Motor neuron (in vitro differentiated cells): ENCODE measurements around the gene ARTN. TPM values are rescaled to one million over a fixed set of nuclear protein-coding genes. Genes with fewer than 3 reads are reported as not detected.

Experiments used
- ATAC-seq, 8 experiments: fragments of 200-7000 bp; cut with Tn5 transposase; replicated peaks in 6 of 8; 2 replicates each; pipeline ENCODE4 v1.8.0; 2021; ENCODE audit warnings: mild to moderate bottlenecking in 8 of 8, moderate library complexity in 8 of 8
- H3K27ac ChIP-seq, 2 donors: fragments of 250-450 bp; sonication (Bioruptor Pico); 2 replicates each; pipeline ENCODE4 v1.9.0; 2021; ENCODE audit warnings: antibody characterized with exemption in 2 of 2, mild to moderate bottlenecking in 2 of 2, moderate library complexity in 1 of 2
- H3K4me1 ChIP-seq, 2 donors: fragments of 250-450 bp; sonication (Bioruptor Pico); replicated peaks in 1 of 2; 2 replicates each; pipeline ENCODE4 v1.6.1; 2021; ENCODE audit warnings: antibody characterized with exemption in 2 of 2, mild to moderate bottlenecking in 2 of 2, moderate library complexity in 1 of 2
- H3K4me3 ChIP-seq, 5 donors: fragments of 250-450 bp; sonication (Bioruptor Pico); 2 replicates each; pipeline ENCODE4 v1.9.0; 2021; ENCODE audit warnings: antibody characterized with exemption in 5 of 5, mild to moderate bottlenecking in 5 of 5, moderate library complexity in 4 of 5
- WGBS, 10 experiments: fragments of 450-650 bp; shearing (Covaris generic); methylation state at CpG; one replicate each; pipeline ENCODE4 v1.0.0; 2022; 5-methylcytosine and 5-hydroxymethylcytosine counted together
- in situ Hi-C, 9 experiments: fragments of 400-800 bp; cut with MboI; loops; one replicate each; pipeline ENCODE4 v1.15.0; 2021; ENCODE audit warnings: low sequenced_read_pairs in 9 of 9, low pct_unique_long_range_greater_than_20kb in 2 of 9; ENCODE audit not compliant: unreplicated experiment in 9 of 9
- total RNA-seq, 8 experiments: library from RNA; unstranded; fragments of 300-600 nt; gene quantifications; 2 replicates each; pipeline versions ENCODE4 v1.2.3 to v1.2.4, GENCODE V29; 2022

The ARTN gene
- total RNA-seq, 8 experiments from 2014 or later = 0.21 to 3.5 (median 1.3) TPM

DNA sequence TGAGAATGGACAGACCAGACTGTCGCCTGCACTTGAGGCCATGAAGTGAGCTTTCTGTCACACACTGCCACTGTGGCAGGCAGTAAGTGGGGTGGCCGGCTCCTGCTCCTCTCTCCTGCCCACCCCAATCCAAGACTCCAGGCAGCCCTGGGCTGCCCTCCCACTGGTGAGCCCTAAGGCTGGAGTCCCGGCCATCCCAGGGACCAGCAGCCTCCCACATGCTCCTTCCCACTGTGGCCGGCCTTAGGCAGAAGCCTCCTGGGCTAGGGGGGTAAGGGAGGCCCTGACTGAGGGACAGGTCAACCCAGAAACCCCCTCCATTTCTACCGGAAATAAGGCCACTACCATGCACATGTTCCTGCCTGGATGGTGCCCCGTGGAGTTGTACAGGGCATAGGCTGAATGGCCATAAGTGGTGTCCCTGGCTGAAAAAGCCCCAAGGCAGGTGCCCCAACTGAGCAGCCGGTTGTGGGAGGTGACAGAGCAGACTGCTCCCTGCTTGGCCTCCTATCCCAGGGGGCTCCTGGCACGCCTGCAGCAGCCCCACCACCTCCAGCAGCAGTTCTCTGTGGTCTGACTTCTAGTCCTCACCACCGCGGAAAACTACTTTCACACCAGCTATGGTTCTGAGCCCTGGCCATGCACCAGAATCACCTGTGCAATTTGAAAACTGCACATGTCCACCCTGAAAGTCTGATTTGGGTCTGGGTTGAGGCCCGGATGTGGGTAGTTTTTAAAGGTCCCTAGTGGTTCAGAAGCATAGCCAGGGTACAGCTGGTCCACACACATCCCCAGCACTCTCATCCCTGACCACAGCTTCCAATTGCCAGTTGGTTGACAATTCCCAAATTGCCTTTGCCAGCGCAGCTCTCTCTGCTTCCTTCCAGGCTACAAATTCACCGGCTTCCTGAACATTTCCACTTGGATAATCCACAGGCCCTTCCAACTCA, 1.6 kb upstream of the ARTN start:
- Histone ChIP-seq H3K27ac (no peak overlapping the region), H3K4me3 (no peak overlapping the region), H3K4me1 (peaks cover 0 to 6% of the 10 kb centered on the region in 2 donors)
- WGBS, 10 experiments = 60 to 100% (median 92%) methylated on average over 1 to 10 of the region's 13 CpGs; no CpG with 5 or more reads in 3 of the 10 experiments
- no peak for ATAC-seq
- in situ Hi-C loops = loop anchor here in 6 of 9 experiments (10.0 to 25.0 kb wide), 3 partner anchors 167 to 395 kb away; partner anchors contain the start of gene PTPRF (in 4 of the 6)

DNA sequence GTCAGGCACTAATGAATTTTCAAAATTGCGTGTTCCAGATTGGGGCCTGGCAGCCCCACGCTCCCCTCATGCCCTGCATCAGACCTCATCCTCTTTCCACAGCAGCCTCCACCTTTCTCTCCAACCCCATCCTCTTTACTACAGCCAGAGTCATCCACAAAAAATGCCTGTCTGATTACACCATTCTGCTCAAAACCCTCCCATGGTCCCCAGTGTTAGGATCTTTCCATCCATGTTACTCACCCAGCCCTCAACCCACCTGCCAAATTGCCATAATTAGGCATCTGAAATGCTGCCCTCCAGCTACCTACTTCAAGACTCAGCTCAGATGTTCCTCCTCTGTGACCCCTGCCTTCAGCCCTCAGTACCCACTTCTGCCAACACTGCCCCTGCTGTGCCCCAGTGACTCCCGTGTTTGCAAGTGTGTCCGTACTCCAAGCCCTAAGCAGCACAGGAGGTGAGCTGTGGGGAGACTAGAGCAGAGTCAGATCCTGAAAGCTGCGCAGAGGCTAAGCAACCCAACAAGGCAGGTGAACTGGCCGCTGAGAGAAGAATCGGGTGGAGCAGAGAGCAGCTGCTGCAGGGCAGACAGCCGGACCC, 715 bp upstream of the ARTN start:
- no peak for ATAC-seq
- Histone ChIP-seq H3K4me1 (peaks cover 0 to 6% of the 10 kb centered on the region in 2 donors), H3K4me3 (peak overlapping the region in 1 of 5 donors; percentile 16), H3K27ac (no peak overlapping the region)
- in situ Hi-C loops = loop anchor here in 6 of 9 experiments (10.0 to 25.0 kb wide), 3 partner anchors 168 to 396 kb away; partner anchors contain the start of gene PTPRF (in 4 of the 6)
- 19 to 100% (median 60%) methylated on average over 1 to 5 of the region's 8 CpGs; no CpG with 5 or more reads in 3 of the 10 experiments for WGBS, 10 experiments

DNA sequence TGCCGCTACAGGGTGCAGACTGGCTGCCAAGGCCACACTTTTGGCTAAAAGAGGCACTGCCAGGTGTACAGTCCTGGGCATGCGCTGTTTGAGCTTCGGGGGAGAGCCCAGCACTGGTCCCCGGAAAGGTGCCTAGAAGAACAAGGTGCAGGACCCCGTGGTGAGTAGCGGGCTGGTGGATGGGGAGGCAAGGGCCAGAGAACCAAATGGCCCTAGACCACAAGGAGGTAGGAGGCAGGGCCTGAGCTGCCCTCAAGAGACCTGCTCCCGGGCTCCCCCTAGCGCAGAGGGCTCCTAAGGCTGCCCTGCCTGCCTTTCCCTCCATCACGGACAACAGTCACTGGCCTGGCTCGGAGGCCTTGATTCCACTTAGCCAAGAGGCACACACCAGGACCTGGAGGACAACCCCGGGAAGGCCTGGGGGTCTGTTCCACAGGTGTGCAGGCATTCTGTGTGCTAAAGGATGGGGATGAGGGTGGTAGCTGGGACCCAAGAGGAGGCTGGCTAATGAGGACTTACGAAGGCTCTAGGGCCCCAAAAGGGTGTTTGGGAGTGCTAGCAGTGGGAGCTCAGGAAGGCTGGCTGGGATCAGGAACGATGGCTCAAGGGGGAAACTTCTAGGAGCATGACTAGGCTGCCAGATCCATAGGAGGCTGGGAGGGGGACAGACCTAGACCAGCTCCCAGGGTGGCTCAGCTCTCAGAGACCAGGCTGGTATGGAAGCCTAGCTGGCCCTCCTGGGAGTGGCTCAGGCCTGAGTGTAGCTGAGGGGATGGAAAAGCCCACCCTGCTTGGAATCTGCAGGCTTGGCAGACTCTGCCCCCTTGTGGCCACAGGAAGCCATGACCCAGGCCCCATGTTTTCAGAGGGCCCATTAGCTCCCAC, 742 bp downstream of the ARTN start:
- H3K27ac ChIP-seq = no peak overlapping the region
- whole genome bisulfite sequencing, 10 experiments = 30 to 62% (median 60%) methylated on average over 1 to 9 of the region's 13 CpGs; no CpG with 5 or more reads in 5 of the 10 experiments
- peak; percentile 3 to 69 (median 48) for ATAC-seq
- in situ Hi-C loops = loop anchor here in 6 of 9 experiments (10.0 to 25.0 kb wide), 3 partner anchors 170 to 397 kb away; partner anchors contain the start of gene PTPRF (in 4 of the 6)
- no peak overlapping the region for H3K4me3 ChIP-seq
- peaks cover 0 to 6% of the 10 kb centered on the region in 2 donors for H3K4me1 ChIP-seq

DNA sequence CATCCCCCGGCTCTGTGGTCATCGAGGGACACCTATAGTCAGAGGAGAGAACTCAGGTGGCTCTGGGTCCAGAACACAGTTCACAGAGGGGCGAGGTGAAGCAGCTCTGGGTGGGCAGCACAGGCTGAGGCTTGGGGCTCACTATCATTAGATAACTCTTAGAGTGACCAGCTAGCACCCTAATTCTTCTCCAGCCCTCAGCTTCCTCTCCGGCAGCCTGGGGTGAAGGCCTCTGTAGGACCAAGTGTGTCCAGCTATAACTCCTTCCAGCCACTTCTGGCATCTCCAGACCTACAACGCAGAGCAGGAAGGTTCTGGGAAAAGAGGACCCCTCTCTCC, 1.4 kb downstream of the ARTN start:
- no peak overlapping the region for H3K27ac ChIP-seq
- no peak for ATAC-seq
- in situ Hi-C loops = loop anchor here in 7 of 9 experiments (5.0 to 25.0 kb wide), 4 partner anchors 170 to 398 kb away; partner anchors contain the start of gene PTPRF (in 4 of the 7)
- H3K4me1 ChIP-seq = peaks cover 0 to 6% of the 10 kb centered on the region in 2 donors
- 0 to 100% (median 49%) methylated on average over 1 to 5 of the region's 5 CpGs; no CpG with 5 or more reads in 3 of the 10 experiments for WGBS, 10 experiments
- no peak overlapping the region for H3K4me3 ChIP-seq

DNA sequence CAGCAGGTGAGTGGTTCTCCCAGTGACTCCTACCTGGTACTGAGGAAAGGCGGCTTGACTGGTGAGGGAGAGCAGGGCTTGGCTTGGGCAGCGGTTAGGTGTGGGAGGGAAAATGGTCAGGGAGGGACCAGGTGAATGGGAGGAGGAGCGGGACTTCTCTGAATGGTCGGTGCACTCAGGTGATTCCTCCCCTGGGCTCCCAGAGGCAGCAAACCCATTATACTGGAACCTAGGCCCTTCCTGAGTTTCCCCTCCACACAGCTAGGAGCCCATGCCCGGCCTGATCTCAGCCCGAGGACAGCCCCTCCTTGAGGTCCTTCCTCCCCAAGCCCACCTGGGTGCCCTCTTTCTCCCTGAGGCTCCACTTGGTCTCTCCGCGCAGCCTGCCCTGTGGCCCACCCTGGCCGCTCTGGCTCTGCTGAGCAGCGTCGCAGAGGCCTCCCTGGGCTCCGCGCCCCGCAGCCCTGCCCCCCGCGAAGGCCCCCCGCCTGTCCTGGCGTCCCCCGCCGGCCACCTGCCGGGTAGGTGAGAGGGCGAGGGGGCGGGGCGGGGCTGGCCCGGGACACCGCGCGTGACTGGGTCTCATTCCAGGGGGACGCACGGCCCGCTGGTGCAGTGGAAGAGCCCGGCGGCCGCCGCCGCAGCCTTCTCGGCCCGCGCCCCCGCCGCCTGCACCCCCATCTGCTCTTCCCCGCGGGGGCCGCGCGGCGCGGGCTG, 2.3 kb downstream of the ARTN start:
- H3K4me3 ChIP-seq = peak overlapping the region; percentile 33 to 36 (median 34)
- 55 to 89% (median 60%) methylated on average over 2 to 4 of the region's 48 CpGs; no CpG with 5 or more reads in 6 of the 10 experiments for WGBS, 10 experiments
- H3K27ac ChIP-seq = no peak overlapping the region
- in situ Hi-C loops = loop anchor here in 7 of 9 experiments (5.0 to 25.0 kb wide), 4 partner anchors 171 to 399 kb away; partner anchors contain the start of gene PTPRF (in 4 of the 7)
- ATAC-seq = peak in 4 of 8 experiments; percentile 35 to 49 (median 44)
- peaks cover 0 to 6% of the 10 kb centered on the region in 2 donors for H3K4me1 ChIP-seq

DNA sequence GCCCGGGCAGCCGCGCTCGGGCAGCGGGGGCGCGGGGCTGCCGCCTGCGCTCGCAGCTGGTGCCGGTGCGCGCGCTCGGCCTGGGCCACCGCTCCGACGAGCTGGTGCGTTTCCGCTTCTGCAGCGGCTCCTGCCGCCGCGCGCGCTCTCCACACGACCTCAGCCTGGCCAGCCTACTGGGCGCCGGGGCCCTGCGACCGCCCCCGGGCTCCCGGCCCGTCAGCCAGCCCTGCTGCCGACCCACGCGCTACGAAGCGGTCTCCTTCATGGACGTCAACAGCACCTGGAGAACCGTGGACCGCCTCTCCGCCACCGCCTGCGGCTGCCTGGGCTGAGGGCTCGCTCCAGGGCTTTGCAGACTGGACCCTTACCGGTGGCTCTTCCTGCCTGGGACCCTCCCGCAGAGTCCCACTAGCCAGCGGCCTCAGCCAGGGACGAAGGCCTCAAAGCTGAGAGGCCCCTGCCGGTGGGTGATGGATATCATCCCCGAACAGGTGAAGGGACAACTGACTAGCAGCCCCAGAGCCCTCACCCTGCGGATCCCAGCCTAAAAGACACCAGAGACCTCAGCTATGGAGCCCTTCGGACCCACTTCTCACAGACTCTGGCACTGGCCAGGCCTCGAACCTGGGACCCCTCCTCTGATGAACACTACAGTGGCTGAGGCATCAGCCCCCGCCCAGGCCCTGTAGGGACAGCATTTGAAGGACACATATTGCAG, 3.0 kb downstream of the ARTN start:
- in situ Hi-C loops = loop anchor here in 7 of 9 experiments (5.0 to 25.0 kb wide), 4 partner anchors 172 to 399 kb away; partner anchors contain the start of gene PTPRF (in 4 of the 7)
- 3 to 76% (median 32%) methylated on average over 5 to 17 of the region's 56 CpGs; no CpG with 5 or more reads in 6 of the 10 experiments for WGBS, 10 experiments
- no peak overlapping the region for H3K27ac ChIP-seq
- H3K4me1 ChIP-seq = peaks cover 0 to 6% of the 10 kb centered on the region in 2 donors
- ATAC-seq = peak in 7 of 8 experiments; percentile 7 to 72 (median 69)
- H3K4me3 ChIP-seq = peak overlapping the region; percentile 33 to 36 (median 34)

DNA sequence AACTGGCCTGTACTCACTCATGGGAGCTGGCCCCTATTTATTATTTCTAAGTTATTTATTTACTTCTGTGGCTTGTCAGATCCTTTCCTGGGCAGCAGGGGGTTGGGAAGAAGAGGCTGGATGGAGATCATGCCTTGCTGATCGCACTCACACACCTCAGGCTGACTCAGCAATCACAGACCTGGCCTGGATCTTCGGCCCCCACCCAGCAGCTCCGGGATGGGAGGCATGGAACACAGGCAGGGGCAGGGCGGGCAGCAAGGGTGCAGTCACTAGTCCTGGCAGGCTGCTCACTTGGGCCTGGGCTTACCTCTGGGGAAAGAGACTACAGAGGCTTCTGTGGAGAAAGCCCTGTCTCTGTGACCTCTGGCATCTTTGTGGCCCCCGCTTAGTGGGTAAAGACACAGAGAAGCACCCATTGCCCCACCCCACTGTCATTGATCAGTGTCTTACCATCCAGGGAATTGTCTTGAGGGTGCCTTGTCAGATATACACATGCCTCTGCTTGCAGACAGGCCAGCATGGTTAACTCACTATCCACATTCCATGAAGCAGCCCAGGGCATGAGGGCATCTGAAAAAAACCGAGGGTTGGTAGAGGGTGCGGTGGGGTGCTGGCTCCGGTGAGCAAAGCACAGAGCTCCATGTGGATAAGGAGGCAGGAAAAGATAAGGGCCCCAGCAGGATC, 3.7 kb downstream of the ARTN start:
- no peak overlapping the region for H3K27ac ChIP-seq
- H3K4me3 ChIP-seq = no peak overlapping the region
- WGBS, 10 experiments = 73 to 100% (median 88%) methylated on average over 1 to 6 of the region's 8 CpGs; no CpG with 5 or more reads in 3 of the 10 experiments
- peak in 1 of 8 experiments; percentile 0 for ATAC-seq
- in situ Hi-C loops = loop anchor here in 7 of 9 experiments (5.0 to 25.0 kb wide), 4 partner anchors 173 to 400 kb away; partner anchors contain the start of gene PTPRF (in 4 of the 7)
- peaks cover 0 to 6% of the 10 kb centered on the region in 2 donors for H3K4me1 ChIP-seq

DNA sequence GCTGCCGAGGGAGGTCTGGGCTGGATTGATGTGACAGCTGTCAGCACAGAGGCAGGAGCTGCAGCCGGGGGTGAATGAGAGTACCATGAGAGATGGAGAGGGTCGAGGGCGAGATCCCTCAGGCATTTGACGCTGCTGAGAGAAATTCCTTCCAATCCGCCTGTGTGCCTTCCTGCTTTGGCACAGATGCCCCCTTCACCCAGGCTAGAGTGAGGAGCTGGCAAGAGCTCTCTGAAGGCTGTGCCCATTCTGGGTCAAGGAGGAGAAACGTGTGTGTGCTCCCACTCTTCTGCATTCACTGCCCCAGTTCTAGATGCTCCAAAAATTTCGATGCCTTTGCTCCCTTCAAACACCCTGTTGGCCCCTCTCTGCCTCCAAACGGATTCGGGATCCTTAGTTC, 4.8 kb downstream of the ARTN start:
- no peak overlapping the region for H3K27ac ChIP-seq
- 44 to 100% (median 75%) methylated on average over 2 to 9 of the region's 10 CpGs for WGBS, 10 experiments
- H3K4me3 ChIP-seq = no peak overlapping the region
- ATAC-seq = no peak
- H3K4me1 ChIP-seq = peaks cover 0 to 6% of the 10 kb centered on the region in 2 donors
- in situ Hi-C loops = loop anchor here in 7 of 9 experiments (5.0 to 25.0 kb wide), 4 partner anchors 174 to 401 kb away; partner anchors contain the start of gene PTPRF (in 4 of the 7)

DNA sequence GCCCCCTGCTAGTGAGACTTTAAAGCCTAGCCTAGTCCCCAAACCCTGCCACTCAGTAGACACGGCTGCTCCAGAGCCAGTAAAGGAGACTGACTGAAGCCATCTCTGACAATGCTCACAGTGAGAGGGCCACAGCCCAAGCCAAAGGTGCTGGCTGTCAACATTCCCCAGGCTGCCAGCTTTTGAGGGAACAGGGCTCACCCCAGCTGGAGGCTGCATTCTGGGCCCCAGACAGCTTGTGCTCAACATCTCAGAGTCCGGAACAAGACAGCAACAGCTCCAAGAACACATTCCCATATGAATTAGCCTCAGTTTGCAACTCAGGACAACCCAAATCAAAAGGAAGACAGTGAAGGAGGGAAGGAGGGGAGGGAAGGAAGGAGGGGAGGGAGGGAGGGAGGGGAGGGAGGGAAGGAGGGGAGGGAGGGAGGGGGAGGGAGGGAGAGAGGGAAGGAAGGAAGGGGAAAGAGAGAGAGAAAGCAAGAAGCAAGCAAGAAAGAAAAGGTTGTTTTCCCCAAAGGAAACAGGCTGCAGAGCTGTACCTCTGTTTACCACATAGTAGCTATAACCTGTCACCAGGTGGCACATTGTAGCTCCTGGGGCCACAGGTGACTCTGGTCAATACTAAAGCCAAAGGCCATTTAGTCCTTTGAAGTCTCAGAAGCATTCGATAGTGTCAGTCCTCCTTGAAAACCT, 5.4 kb downstream of the ARTN start:
- WGBS, 10 experiments = 47 to 100% (median 70%) methylated on average over 1 to 3 of the region's 3 CpGs; no CpG with 5 or more reads in 6 of the 10 experiments
- peaks cover 0 to 3% of the 10 kb centered on the region in 2 donors for H3K4me1 ChIP-seq
- no peak overlapping the region for H3K4me3 ChIP-seq
- no peak overlapping the region for H3K27ac ChIP-seq
- in situ Hi-C loops = loop anchor here in 7 of 9 experiments (5.0 to 25.0 kb wide), 4 partner anchors 174 to 402 kb away; partner anchors contain the start of gene PTPRF (in 4 of the 7)
- ATAC-seq = no peak

DNA sequence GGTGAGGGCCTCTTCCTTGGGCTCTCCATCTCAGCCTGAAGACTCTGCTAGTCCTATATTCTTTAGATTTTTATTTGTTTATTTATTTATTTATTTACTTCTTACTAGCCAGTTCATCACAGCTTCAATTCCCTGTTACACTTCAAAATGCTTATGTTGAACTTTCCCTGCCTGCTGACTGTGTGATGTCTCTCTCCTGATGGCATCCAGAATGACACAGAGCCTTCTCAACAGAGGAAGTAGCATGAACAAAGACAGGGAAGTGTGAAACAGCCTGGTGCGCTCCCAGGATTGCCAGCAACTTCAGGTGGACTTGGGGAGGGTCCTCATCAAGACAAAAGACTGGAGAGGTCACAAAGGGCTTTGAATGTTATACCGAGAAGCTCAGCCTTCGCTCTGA, 8.8 kb downstream of the ARTN start:
- 70 to 100% (median 85%) methylated on average over 2 to 3 of the region's 3 CpGs; no CpG with 5 or more reads in 4 of the 10 experiments for WGBS, 10 experiments
- in situ Hi-C loops = loop anchor here in 6 of 9 experiments (10.0 to 25.0 kb wide), 3 partner anchors 178 to 405 kb away; partner anchors contain the start of gene PTPRF (in 4 of the 6)
- H3K27ac ChIP-seq = no peak overlapping the region
- H3K4me3 ChIP-seq = no peak overlapping the region
- peaks cover 8% of the 10 kb centered on the region in 2 donors for H3K4me1 ChIP-seq
- no peak for ATAC-seq
